ENCODE measurements around the gene ENOX1. TPM values are rescaled to one million over a fixed set of nuclear protein-coding genes. Genes with fewer than 3 reads are reported as not detected.

Gene ENOX1
- total and polyA plus RNA-seq, 9 of the 15 experiments (the other 6 are each of a cell fraction or from before 2014, with no cell fraction given): not detected

DNA sequence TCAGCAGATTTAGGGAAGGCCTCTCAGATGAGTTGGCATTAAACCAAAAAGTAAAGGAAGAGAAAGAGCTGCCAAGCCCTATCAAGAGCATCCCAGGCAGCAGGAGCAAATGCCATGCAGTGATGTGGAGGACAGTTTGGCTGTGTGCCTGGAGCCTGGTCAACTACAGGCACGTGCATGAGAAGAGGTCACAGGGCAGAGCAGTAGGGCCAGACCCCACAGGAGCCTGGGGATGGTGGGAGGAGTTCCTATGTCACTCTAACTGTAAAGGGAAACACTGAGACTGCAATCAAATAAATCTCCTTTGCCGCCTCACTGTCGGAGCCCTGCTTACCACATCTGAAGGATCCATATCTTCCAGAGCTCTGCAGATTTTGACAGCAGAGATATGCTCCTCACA, 240.5 kb downstream of the ENOX1 start (continued):
- TF ChIP-seq, protein P1, sequence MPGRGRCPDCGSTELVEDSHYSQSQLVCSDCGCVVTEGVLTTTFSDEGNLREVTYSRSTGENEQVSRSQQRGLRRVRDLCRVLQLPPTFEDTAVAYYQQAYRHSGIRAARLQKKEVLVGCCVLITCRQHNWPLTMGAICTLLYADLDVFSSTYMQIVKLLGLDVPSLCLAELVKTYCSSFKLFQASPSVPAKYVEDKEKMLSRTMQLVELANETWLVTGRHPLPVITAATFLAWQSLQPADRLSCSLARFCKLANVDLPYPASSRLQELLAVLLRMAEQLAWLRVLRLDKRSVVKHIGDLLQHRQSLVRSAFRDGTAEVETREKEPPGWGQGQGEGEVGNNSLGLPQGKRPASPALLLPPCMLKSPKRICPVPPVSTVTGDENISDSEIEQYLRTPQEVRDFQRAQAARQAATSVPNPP (IDR thresholded peaks at IDR 0.05; ENCODE audit: borderline replicate concordance, insufficient read depth, insufficient read length): no peak

DNA sequence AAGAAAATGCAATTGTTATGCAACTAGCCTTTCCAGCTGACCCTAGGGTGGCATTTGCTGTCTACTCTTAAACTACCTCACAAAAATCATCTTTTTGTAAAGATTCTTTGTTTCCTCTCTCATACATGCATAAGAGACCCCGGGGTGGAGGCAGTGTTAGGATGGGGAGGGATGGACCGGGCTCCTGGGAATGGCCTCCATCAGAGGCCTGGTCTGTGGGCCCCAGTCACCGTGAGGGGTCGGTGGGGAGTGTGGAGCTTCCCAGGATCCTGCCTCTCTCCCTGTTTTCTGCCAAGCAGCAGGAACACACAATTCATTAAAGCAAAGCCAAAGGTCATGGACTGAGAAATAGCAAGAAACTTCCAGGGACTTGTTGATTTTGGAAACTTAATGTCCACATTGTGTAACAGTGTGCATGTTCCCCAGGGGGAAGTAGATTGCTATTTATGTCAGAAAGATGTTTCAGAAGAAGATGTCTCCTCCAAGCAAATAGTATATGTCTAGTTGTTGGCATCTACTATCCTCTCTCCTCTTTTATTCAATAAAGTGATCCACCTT, 241.4 kb downstream of the ENOX1 start:
- H3K36me3 ChIP-seq (ENCODE audit: control insufficient read depth, insufficient read depth, low read length): no peaks in the 10 kb centered on the region
- no peaks in the 10 kb centered on the region for H3K9me1 ChIP-seq (ENCODE audit: control insufficient read depth, insufficient read depth, low read length)
- 0% methylated on average over 4 of the region's 4 CpGs for WGBS (ENCODE audit: insufficient coverage, low coverage, missing lambda C conversion rate)
- H4K20me1 ChIP-seq (replicated peaks; ENCODE audit: control insufficient read depth, insufficient read depth, low read length): no peaks in the 10 kb centered on the region
- ChIA-PET POLR2A (interaction anchor here (0.7 kb wide), 1 partner anchor 123 kb away, joined by 3 read pairs; no protein-coding TSS in a partner anchor), CTCF (ENCODE audit: low intra/inter-chr PET ratio) (no interaction called here)
- intact Hi-C loops (cut with micrococcal nuclease): no loop called here
- no peaks in the 10 kb centered on the region for H3K9me3 ChIP-seq (replicated peaks; ENCODE audit: control insufficient read depth, insufficient read depth, low read depth, low read length)
- FAIRE-seq (no peak), ATAC-seq (no peak), DNase-seq (ENCODE audit: extremely low read depth in 1 of 4, low spot score in 3 of 4) (no peak)
- H3K79me2 ChIP-seq (ENCODE audit: control insufficient read depth, insufficient read depth, low read length): no peaks in the 10 kb centered on the region
- no peak overlapping the region for H3K9ac ChIP-seq (ENCODE audit: insufficient read depth in 1 of 2, low read depth in 2 of 2, low read length in 2 of 2)
- no peaks in the 10 kb centered on the region for H3K4me1 ChIP-seq (replicated peaks in 1 of 2; ENCODE audit: control insufficient read depth in 2 of 2, insufficient read depth in 2 of 2, low read length in 2 of 2)
- H2AFZ ChIP-seq (ENCODE audit: low read depth, low read length): no peak overlapping the region
- in situ Hi-C loops (cut with MboI): no loop called here
- no TSS peak for BruUV-seq (replicated peaks)
- no peak overlapping the region for H3K27ac ChIP-seq (ENCODE audit: extremely low read depth, low read depth, low read length)
- H3K4me3 ChIP-seq: no peak overlapping the region
- H3K4me2 ChIP-seq (ENCODE audit: insufficient read depth, low read length): no peak overlapping the region
- H3K27me3 ChIP-seq (ENCODE audit: control insufficient read depth in 2 of 2, insufficient read depth in 2 of 2, low read length in 2 of 2): no peaks in the 10 kb centered on the region
- TF ChIP-seq, protein P2, sequence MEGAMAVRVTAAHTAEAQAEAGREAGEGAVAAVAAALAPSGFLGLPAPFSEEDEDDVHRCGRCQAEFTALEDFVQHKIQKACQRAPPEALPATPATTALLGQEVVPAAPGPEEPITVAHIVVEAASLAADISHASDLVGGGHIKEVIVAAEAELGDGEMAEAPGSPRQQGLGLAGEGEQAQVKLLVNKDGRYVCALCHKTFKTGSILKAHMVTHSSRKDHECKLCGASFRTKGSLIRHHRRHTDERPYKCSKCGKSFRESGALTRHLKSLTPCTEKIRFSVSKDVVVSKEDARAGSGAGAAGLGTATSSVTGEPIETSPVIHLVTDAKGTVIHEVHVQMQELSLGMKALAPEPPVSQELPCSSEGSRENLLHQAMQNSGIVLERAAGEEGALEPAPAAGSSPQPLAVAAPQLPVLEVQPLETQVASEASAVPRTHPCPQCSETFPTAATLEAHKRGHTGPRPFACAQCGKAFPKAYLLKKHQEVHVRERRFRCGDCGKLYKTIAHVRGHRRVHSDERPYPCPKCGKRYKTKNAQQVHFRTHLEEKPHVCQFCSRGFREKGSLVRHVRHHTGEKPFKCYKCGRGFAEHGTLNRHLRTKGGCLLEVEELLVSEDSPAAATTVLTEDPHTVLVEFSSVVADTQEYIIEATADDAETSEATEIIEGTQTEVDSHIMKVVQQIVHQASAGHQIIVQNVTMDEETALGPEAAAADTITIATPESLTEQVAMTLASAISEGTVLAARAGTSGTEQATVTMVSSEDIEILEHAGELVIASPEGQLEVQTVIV (CRISPR knock-in tag; IDR thresholded peaks at IDR 0.05; ENCODE audit: borderline replicate concordance): no peak
- no peak for TF ChIP-seq KDM5B (IDR thresholded peaks at IDR 0.05; ENCODE audit: insufficient replicate concordance, low read depth, low read length)
